ENCODE results near the gene MEOX1.
"Not testable (repeated sequence)": the region's sequence is repeated elsewhere in the genome, so short reads cannot be mapped to it uniquely, and the experiment has no call there.

The MEOX1 gene

DNA sequence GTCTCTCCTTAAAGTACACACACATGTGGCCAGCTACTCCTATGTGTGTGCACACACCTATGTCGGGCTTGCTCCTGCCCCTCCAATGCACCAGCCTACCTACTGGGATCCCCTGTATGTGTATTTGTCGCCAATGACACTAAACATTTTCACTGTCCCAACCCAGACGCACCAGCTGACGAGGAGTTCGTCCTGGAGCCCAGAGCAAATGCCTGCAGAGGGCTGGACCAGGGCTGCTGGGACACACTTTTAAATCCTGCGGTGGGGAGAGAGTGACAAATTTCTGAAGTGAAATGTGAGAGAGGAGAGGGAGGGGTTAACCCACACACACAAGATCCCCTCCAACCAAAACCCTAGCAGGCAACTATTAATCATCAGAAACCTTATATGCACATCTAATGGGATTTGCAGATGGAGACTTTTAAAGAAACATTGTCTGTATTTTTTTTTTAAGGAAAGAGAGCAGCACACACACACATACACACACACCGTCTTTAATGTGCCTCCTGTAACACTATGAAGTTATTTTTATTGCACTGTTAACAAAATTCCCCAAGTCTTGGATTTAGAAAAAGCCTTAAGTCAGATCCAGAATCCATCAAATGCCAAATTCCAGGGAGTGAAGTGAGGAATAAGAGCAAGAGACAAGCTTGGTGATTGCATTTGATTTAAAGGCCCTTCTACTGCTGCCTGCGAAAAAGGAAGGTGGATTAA is at the start of gene MEOX1:
TSS of gene MEOX1 (minus strand) at position 224 of the 714 bp plus-strand sequence. CDS start 388 bp downstream, outside the sequence.
- DNase-seq (ENCODE audit: low spot score) = no peak

DNA sequence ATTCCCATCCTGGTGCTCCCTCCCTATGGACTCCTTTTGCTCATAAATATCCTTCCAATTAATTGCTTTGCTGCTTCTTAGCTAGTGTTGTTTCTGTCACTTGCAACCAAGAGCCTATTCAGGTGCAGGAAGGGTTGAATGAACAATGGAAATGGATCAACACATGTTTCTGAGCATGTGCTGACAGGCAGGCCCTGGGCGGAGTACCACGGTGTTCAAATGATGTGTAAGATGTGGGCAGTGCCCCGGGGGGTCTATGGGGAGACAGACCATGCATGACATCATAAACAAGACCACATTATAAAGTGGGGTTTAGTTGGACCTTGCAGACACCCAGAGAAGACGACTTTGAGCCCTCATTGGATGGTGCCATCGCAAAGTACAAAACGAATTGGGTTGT is 48.4 kb upstream of the MEOX1 start:
- DNase-seq (ENCODE audit: low spot score) = no peak

DNA sequence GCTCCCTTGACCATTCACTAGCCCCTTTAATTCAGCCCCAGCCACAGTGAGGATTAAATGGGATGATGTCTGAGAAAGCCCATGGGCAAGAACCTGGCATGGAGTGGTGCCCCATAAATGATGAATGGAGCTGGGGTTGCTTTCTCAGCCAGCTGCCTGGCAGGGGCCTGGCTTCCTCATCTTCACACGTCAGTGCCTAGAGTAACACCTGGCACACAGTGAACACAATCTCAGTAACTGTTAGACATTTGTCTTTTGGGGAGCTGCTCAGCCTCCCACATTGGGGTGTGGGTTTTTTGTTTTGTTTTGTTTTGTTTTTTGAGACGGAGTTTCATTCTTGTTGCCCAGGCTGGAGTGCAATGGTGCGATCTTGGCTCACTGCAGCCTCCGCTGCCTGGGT is 47.5 kb upstream of the MEOX1 start:
- no peak for DNase-seq (ENCODE audit: low spot score)

DNA sequence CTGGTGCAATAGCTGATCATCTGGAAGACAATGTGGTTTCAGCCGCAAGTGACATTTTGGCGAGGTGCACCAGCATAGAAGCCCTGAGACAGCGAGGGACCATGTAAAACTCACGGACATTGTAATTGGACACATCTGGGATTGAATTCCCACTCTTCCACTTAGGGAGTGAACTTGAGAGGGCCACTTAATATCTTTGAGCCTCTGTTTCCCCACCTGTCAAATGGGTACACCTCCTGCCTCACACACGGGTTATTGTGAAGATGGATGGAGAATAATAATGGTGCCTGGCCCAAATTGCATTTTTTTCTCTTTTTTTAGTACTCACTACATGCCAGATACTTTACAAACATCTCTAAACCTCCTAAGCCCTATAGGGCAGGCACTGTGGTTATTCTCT is 45.5 kb upstream of the MEOX1 start:
- DNase-seq (ENCODE audit: low spot score) = no peak

DNA sequence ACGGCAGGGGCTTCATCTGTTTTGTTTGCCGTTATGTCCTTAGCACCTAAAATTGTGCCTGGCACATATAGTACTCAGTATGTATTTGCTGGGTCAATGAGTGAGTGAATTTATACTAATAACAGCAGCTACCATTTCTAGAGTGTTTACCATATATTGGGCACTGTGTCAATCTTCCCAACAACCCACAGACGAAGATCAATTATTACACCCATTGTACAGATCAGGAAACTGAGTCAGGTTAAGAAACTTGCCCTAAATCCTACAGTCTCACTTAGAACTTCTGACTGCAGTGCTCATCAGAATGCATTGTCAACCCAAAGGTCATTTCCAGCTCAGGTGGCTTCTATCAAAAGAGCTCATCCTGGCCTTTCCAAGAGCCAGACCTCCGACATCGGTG is 44.5 kb upstream of the MEOX1 start:
- DNase-seq (ENCODE audit: low spot score) = no peak

DNA sequence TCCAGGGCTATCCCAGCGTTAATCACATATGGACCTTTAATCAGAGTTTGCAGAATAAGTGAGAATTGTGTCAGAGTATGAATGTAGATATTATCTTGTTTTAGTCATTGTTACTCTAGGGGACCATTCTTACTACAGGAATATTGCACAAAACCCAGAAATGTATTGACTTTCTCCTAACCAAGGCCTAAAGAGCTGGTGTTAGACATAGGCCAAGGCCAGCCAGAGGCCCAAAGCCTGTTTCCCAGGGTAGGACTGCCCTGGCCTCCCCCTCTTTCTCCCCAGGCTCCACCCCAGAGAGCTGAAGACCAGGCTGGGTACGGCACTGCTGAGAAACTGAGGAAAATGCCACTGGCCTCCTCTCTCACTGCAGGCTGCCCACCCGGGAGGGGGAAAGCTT is 41.9 kb upstream of the MEOX1 start:
- DNase-seq (ENCODE audit: low spot score) = no peak

DNA sequence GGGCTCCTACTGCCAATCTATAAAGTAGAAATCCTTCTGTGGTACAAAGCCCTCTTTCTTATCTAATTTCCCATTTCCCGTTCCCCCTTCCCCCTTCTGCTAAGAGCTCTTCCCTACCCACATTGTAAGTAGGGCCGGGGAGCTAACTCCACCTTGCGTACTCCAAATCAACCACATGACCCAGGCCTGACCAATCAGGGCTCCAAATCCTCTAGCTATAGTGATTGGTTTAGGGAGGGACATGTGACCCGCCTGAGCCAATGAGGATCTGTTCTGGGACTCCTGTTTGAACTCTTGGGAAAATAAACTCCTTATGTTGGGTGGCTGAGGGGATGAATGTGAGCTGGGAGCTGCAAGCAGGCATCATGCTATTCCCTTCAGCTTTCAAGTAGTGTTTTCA is 40.9 kb upstream of the MEOX1 start:
- no peak for DNase-seq (ENCODE audit: low spot score)

DNA sequence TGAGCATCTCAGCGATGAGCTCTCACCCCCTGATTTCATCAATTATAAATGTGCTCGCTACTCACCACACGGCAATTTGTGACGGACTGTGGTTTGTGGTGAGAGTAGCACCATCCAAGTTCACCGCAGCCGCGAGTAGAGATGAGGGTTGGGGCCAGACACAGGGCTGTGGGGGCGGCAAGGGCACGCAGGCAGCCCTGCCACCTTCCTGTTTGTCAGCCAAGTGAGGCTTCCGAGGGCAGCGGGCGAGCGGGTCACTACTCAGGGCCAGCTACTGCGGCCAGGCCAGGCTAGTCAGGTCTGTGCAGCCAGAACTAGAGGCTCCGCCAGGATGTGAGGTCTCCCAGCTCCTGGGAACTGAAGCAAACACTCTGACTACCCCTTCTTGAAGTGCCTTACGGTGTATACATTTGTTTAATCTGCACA is 39.6 kb upstream of the MEOX1 start:
- no peak for DNase-seq (ENCODE audit: low spot score)

DNA sequence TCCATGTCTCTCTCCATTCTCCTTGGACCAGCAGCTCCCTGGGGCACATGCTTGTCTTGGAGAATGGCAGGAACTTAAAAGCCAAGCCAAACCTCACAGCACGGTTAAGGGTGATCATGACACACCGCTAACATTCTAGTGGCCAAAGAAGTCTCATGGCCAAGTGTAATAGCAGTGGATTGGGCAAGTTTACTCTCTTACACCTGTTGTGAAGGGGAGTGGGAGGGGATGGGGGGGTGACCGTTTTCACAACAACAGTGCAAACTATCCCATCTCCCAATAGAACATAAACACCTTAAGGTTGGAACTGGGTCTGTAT is 37.7 kb upstream of the MEOX1 start:
- no peak for DNase-seq (ENCODE audit: low spot score)

DNA sequence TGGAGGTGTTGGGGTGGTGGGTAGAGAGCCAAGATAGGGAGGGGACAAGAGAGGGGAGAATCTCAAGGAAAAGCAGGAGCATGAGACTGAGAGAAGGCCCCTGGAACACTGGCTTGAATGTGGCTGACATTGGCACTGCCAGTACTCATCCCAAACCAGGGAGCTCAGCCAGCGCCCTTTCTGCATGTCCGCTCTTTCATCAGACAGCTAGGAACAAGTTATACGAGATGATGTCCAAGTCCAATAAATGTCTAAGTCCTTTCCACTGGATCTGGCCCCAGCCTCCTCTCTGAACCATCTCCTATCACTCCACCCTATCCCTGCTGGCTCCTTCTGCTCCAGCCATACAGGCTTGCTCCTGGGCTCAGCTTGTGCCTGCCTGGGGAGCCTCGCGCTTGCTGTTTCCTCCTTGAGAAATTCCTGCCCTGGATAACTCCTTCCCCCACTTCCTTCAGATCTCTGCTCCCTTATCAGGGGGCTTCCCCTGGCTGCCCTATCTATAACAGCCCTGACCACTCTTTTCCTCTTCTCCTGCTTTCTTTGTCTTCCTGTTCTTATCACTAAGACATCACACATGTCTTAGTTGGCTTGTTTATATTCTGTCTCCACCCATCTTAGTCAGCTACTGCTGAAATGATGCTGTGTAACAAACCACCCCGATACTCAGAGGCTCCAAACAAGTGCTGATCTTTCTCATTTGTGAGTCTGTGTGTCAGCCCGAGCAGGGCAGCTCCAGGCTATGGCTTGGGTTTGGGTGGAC is 37.1 kb upstream of the MEOX1 start:
- no peak for DNase-seq (ENCODE audit: low spot score)

DNA sequence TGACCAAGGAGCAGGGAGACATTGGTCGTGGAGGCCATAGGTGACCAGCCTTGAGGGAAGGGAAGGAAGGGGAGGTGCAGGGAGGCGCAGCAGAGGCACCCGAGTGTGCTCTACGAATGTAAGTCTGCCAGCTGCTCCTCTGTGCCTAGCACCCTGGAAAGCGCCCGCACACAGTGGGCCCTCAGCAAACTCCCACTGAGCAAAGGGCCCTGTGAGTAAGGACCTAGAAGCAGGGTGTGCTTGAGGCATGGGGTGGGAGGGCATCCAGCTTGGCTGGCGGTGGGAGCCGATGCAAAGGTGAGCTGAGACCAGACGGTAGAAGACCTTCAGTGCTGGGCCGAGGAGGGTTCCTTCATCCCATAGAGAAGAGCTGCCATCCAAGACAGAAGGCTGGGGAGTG is 36.2 kb upstream of the MEOX1 start:
- DNase-seq (ENCODE audit: low spot score) = no peak

DNA sequence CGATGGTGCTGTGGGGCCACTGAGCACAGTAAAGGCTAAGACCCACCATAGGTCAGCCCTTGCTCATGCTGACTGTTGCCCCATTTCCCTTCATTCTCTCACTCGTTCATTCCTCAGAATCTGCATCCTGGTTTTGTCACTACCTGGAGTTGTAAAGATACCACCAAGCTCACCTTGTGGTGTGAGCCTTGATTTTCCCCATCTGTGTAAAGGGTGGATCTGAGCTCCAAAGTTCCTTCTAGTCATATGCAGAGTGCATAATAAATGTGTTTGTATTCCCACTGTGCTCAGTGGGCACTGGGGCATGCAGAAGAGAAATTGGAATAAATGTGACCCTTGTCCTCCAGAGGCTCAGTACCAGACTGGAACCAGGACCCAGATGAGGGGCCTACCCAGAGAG is 35.2 kb upstream of the MEOX1 start:
- DNase-seq (ENCODE audit: low spot score) = no peak

DNA sequence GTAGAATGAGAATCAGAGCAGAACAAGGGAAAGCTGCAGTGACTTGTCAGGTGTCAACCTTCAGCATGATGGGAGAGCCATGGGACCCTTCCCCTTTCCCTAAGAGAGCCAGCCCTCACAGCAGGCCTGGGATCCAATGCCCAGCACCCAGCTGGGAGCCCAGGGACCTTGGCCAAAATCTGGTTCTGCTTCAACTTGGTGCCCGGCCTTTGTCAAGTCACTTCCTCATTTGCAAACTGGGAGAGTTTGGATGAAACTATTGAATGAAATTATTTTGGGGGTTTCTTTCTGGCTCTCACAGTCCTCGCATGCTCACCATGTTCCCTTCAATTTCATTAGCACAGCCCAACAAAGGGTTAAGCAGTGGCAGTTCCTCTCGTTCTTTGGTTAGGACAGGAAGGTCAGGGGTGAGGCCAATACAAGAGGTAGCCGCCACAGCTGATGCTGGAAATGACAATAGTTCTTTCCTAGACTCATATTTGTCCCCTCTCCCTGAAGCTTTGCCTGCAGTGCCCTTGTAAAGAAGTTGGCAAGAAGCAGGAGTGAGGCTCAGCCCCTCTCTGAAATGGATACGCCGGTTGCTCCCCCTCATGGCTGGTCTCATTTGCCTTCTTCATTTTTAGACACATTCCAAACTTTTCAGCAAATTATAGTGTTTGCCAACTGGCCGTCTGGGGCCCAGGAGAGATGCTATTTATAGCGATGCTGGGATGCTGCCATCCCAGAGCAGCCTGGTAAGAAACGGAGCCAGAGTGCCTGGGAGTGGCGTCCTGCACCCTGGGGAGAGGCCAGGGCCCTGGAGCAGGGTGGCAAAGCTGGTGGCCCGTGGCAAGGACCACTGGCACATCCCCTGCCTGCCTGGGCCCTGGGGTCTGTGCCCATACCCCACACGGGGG is 34.5 kb upstream of the MEOX1 start:
- DNase-seq (ENCODE audit: low spot score) = no peak

DNA sequence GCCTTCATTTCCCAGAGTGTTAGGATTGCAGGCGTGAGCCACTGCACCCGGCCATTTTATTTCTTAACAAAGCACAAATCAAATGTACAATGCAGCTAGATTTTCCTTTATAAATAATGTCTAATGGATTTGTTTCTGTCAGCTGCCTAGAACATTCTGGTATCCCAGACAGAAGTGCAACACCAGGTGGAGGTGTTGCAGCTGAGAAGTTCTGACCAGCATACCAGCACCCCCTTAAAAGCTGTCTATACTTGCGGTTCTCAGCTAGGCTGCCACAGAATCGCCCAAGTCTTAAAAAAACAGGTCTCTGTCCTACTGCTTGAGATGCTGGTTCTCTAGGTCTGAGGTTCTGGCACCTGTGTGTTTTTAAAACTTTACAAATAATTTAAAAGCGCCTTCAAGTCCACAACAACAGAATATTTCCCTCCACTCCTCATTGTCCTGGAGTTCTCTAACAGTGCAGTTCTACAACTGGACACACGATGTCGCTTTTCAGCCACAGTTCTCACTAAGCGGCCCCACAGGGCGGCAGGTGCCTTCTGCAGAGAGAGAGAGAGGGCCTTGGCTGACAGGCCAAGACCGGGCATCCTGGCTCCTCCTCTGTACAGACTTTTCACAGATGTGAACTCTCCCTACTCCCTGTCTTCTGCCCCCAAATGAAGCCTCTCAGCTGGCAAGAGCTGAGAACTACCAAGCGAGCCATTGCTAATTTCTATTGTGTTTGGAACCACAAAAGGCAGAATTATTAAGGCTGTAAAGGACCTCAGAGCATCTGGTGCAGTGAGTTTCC is 32.6 kb upstream of the MEOX1 start:
- peak; percentile 85 for DNase-seq (ENCODE audit: low spot score)

DNA sequence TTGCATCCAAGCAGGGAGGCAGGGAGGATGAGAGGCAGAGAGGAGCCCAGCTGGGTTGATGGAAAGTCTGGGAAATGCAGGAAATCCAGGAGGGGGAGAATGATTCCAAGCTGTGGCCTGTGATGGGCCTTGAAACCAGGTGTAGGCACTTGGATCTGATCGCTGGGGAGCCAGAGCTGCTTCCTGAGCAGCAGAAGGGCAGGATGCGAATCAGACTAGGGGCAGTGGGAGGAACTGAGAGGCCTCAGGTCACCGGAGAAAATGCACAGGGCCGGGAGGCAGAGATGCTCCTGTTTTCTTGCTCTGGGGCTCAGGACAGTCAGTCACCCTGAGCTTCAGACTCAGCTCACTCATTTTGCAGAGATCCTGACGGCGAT is 29.6 kb upstream of the MEOX1 start:
- no peak for DNase-seq (ENCODE audit: low spot score)

DNA sequence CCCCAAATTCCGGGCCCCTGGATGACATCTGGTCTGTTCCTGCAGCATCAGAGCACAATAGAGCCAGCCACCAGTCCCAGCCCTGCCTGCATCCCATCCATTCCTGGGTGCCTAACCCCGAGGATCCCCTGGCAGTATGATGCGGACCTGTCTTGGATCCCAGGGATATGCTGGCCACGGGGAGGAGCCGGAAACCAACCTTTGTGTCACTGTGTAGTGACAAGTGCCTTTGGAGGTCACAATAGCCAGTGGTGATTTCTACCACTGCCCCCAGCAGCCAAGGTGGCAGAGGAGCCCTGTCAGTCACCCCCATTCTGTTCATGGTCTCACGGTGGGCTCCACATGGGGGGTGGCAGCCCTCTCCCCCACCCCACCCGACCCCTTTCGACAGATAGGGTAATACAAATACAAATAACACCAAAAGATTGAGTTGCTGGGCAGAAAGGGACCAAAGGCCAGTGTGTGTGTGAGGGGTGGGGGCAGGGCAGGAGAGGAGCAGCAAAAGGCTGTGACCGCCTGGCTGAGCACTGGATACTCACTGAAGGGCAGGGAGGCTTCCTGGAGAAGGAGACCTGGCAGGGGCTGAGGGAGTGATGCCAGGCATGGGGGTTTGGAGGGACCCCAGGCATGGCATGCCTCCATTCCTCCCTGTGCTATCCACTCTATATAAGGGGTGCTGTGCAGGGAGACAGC is 29.0 kb upstream of the MEOX1 start:
- no peak for DNase-seq (ENCODE audit: low spot score)

DNA sequence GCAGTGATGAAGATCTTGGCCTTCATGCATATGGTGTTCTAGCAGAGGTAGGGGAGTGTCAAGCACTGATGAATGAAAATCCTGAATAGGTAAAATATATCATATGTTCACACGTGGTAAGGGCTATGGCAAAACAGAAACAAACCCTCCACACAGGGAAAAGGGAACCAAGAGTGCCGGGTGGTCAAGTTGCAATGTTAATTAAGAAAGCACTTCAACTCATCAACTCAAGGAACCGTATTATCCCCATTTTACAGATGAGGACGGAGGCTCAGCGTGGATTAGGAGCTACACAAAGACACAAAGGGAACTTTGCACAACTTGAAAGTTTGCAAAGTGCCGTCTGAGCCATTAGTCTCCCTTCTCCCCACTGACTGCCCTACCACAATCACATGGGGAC is 28.1 kb upstream of the MEOX1 start:
- DNase-seq (ENCODE audit: low spot score) = no peak

DNA sequence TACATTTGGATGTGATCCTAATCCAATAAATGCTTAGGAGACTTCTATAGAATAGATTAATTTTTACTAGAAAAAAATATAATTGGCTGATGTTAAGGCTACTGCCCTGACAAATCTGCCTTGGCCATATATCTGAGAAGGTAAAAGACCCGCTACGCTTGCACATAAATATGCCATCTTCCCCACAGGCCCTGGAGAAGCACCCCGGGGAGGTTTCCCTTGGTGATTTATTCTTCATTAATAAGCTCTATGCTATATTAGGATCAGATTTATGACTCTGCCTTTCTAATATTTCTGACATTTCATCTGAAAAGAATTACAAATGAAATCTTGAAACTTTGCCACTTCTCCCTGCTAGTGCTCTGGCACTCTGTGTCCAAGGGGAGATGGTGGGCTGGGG is 27.4 kb upstream of the MEOX1 start:
- no peak for DNase-seq (ENCODE audit: low spot score)

DNA sequence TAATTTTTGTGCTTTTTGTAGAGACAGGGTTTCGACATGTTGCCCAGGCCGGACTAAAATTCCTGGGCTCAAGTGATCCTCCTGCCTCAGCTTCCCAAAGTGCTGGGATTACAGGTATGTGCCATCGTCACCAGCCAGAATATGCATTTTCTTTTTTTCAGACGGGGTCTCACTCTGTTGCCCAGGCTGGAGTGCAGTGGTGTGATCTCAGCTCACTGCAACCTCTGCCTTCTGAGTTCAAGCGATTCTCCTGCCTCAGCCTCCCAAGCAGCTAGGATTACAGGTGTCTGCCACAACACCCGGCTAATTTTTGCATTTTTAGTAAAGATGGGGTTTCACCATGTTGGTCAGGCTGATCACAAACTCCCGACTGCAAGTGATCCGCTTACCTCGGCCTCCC is 25.2 kb upstream of the MEOX1 start:
- DNase-seq (ENCODE audit: low spot score) = not testable (repeated sequence)

DNA sequence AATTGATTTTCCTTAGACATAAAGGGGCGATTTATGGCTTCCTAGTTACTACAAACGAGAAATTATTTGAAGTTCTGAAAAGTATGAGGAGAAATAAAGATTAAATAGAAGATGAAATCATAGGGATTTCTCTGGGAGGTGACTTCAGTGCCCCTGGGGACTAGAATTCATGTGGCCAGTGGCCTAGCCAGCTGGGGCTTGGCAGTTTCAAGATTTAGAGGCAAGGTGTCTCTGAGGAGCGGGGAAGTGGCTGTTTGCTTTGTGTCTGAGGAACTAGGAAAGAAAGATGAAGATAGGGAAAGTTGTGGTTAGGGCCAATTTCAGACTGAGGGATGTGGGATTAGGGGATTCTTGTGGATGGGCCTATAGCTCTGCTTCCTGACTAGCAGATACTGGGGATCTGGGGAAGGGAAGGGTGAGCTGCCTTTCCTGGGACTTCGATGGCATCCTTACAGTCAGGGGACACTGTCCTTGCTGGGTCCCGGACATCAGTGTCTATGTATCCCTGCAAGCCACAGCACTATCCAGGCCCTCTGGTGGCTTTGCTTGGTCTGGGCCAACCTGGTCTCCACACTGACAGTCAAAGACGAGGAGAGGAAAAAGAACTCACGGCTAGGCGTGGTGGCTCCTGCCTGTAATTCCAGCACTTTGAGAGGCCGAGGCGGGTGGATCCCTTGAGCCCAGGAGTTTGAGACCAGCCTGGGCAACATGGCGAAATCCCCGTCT is 22.4 kb upstream of the MEOX1 start:
- no peak for DNase-seq (ENCODE audit: low spot score)

DNA sequence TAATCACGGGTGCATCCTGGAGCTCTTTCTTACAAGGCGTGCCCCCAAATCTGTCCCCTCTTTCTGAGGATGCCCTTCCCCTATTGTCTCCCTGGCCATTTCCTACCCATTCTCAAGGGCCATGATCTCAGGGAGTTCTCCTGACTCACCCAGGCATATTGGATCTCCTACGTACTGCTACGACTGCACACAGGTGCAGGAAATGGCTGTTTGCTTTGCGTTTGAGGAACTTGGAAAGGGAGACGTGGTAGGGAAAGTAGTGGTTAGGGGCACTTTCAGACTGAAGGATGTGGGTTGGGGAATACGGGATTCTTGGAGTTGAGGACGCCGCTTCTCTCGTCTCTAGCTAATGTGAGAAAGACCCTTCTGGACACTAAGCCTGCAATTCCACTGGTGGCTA is 18.7 kb upstream of the MEOX1 start:
- DNase-seq (ENCODE audit: low spot score) = no peak

Measured in pons (tissue), 1 donor.